ENCODE results near the gene IGF2BP3.

IGF2BP3 gene

GRCh38 chr7:23264916-23265458 lies 205.3 kb downstream of the IGF2BP3 start:
- H3K27ac ChIP-seq: no peak overlapping the region
- no peaks in the 10 kb centered on the region for H3K36me3 ChIP-seq (ENCODE audit: insufficient read depth)
- no peak overlapping the region for H2AFZ ChIP-seq (ENCODE audit: low read depth)
- no peak overlapping the region for H3K4me3 ChIP-seq (IDR thresholded peaks at IDR 0.05; ENCODE audit: insufficient read depth, low read depth, low read length)
- H3K27me3 ChIP-seq (ENCODE audit: insufficient read depth, low read depth): no peaks in the 10 kb centered on the region
- no peak overlapping the region for H3K4me2 ChIP-seq
- H3K4me1 ChIP-seq (ENCODE audit: low read depth, poor library complexity, severe bottlenecking): peaks cover 5% of the 10 kb centered on the region
- TF ChIP-seq CTCF (conservative IDR thresholded peaks at IDR 0.05; ENCODE audit: low read depth, low read length): no peak
- no peaks in the 10 kb centered on the region for H3K79me2 ChIP-seq (ENCODE audit: insufficient read depth, low read depth)
- no peaks in the 10 kb centered on the region for H4K20me1 ChIP-seq (ENCODE audit: insufficient read depth)
- no peak overlapping the region for H3K9ac ChIP-seq

GRCh38 chr7:23261843-23262452 lies 208.3 kb downstream of the IGF2BP3 start:
- Histone ChIP-seq H3K9ac (no peak overlapping the region), H2AFZ (ENCODE audit: low read depth) (peak overlapping the region; percentile 70), H3K4me3 (IDR thresholded peaks at IDR 0.05; ENCODE audit: insufficient read depth, low read depth, low read length) (no peak overlapping the region), H3K4me1 (ENCODE audit: low read depth, poor library complexity, severe bottlenecking) (peaks cover 5% of the 10 kb centered on the region), H3K4me2 (peak overlapping the region; percentile 45), H3K27me3 (ENCODE audit: insufficient read depth, low read depth) (no peaks in the 10 kb centered on the region), H4K20me1 (ENCODE audit: insufficient read depth) (no peaks in the 10 kb centered on the region), H3K36me3 (ENCODE audit: insufficient read depth) (no peaks in the 10 kb centered on the region), H3K79me2 (ENCODE audit: insufficient read depth, low read depth) (no peaks in the 10 kb centered on the region), H3K27ac (no peak overlapping the region)
- TF ChIP-seq CTCF (conservative IDR thresholded peaks at IDR 0.05; ENCODE audit: low read depth, low read length): peak; percentile 95

- Histone ChIP-seq H3K9ac (no peak overlapping the region), H3K36me3 (ENCODE audit: insufficient read depth) (no peaks in the 10 kb centered on the region), H3K79me2 (ENCODE audit: insufficient read depth, low read depth) (no peaks in the 10 kb centered on the region), H3K27me3 (ENCODE audit: insufficient read depth, low read depth) (no peaks in the 10 kb centered on the region), H3K4me2 (no peak overlapping the region), H2AFZ (ENCODE audit: low read depth) (no peak overlapping the region), H3K4me3 (IDR thresholded peaks at IDR 0.05; ENCODE audit: insufficient read depth, low read depth, low read length) (no peak overlapping the region), H4K20me1 (ENCODE audit: insufficient read depth) (no peaks in the 10 kb centered on the region), H3K27ac (no peak overlapping the region), H3K4me1 (ENCODE audit: low read depth, poor library complexity, severe bottlenecking) (peaks cover 5% of the 10 kb centered on the region)
- no peak for TF ChIP-seq CTCF (conservative IDR thresholded peaks at IDR 0.05; ENCODE audit: low read depth, low read length)
Observed at GRCh38 chr7:23260371-23260770, 209.9 kb downstream of the IGF2BP3 start.

Data from KMS-11 (cell line).